ENCODE data around the gene DXO.
"Not testable (repeated sequence)": the region's sequence is repeated elsewhere in the genome, so short reads cannot be mapped to it uniquely, and the experiment has no call there.

DNA sequence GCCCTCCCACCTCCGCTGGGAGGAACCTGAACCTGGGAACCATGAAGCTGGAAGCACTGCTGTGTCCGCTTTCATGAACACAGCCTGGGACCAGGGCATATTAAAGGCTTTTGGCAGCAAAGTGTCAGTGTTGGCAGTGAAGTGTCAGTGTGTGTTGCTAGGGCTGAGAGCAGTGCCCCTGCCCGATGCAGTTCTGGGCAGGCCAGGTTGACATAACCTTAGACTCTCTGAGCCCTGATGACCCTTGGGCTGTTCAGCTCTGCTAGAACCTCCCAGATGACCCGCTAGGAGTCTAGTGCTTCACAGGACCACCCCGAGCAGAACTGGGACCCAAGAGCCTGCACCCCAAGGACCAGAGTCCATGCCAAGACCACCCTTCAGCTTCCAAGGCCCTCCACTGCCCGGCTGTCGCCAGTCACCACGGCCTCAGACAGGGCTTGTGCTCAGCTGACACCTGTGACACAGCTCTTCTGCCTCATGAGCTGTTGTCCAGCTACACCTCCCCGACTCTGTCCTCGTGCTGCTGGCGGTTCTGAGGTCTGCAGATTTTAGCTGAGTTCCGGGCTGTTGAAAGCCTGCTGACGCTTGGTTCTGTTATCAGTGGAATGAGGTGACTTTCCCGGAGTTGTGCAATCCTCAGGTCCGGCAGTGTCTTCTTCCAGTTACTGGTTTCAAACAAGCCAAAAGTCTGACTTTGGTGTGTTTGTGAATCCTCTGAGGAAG, 30.8 kb upstream of the DXO start:
- TF ChIP-seq, protein P1, sequence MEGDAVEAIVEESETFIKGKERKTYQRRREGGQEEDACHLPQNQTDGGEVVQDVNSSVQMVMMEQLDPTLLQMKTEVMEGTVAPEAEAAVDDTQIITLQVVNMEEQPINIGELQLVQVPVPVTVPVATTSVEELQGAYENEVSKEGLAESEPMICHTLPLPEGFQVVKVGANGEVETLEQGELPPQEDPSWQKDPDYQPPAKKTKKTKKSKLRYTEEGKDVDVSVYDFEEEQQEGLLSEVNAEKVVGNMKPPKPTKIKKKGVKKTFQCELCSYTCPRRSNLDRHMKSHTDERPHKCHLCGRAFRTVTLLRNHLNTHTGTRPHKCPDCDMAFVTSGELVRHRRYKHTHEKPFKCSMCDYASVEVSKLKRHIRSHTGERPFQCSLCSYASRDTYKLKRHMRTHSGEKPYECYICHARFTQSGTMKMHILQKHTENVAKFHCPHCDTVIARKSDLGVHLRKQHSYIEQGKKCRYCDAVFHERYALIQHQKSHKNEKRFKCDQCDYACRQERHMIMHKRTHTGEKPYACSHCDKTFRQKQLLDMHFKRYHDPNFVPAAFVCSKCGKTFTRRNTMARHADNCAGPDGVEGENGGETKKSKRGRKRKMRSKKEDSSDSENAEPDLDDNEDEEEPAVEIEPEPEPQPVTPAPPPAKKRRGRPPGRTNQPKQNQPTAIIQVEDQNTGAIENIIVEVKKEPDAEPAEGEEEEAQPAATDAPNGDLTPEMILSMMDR (IDR thresholded peaks at IDR 0.05) = not testable (repeated sequence)
- not testable (repeated sequence) for TF ChIP-seq POLR2AphosphoS5, POLR2A, EP300 (IDR thresholded peaks at IDR 0.05)
